SK-N-SH treated with all-trans-retinoic acid at 6 μM for 48 hours (cell line): ENCODE results near the gene SEBOX.

Experiments used
- ATAC-seq: fragments of 200-7000 bp; cut with Tn5 transposase; 3 replicates; pipeline ENCODE4 v1.9.1; 2020; ENCODE audit warnings: mild to moderate bottlenecking, moderate library complexity
- ARNTL ChIP-seq: fragments of 450-650 bp; formaldehyde crosslinking; IDR thresholded peaks from 2 replicates; pipeline ENCODE4 v1.5.0; 2020; ENCODE audit warnings: low read depth, mild to moderate bottlenecking, moderate library complexity, borderline replicate concordance
- BACH2 ChIP-seq: fragments of 250-450 bp; sonication (Bioruptor Pico); IDR thresholded peaks from 2 replicates; pipeline ENCODE4 v1.9.0; 2021; ENCODE audit warnings: mild to moderate bottlenecking, borderline replicate concordance
- CSDC2 ChIP-seq: fragments of 250-450 bp; sonication (Bioruptor Pico); IDR thresholded peaks from 2 replicates; pipeline ENCODE4 v1.5.0; 2020; ENCODE audit warnings: mild to moderate bottlenecking, moderate library complexity
- ESRRG ChIP-seq: fragments of 250-450 bp; sonication (Bioruptor Pico); IDR thresholded peaks from 2 replicates; pipeline ENCODE4 v1.6.1; 2021; ENCODE audit warnings: mild to moderate bottlenecking
- GLIS3 ChIP-seq: fragments of 250-450 bp; sonication (Bioruptor Pico); IDR thresholded peaks from 2 replicates; pipeline ENCODE4 v1.5.0; 2020; ENCODE audit warnings: mild to moderate bottlenecking, moderate library complexity
- ISL1 ChIP-seq: fragments of 250-450 bp; sonication (Bioruptor Pico); IDR thresholded peaks from 2 replicates; pipeline ENCODE4 v2.1.2; 2022; ENCODE audit warnings: mild to moderate bottlenecking, moderate library complexity
- OSR1 ChIP-seq: fragments of 250-450 bp; sonication (Bioruptor Pico); IDR thresholded peaks from 2 replicates; pipeline ENCODE4 v1.8.0; 2022; ENCODE audit warnings: moderate library complexity, mild to moderate bottlenecking, inconsistent platforms
- TCF4 ChIP-seq: fragments of 250-450 bp; sonication (Bioruptor Pico); IDR thresholded peaks from 2 replicates; pipeline ENCODE4 v1.8.0; 2021; ENCODE audit warnings: mild to moderate bottlenecking, moderate library complexity, borderline replicate concordance
- TOX ChIP-seq: fragments of 250-450 bp; sonication (Bioruptor Pico); IDR thresholded peaks from 2 replicates; pipeline ENCODE4 v1.8.0; 2021; ENCODE audit warnings: mild to moderate bottlenecking, moderate library complexity, borderline replicate concordance
- ZFP30 ChIP-seq: fragments of 450-650 bp; formaldehyde crosslinking; IDR thresholded peaks from 2 replicates; pipeline ENCODE4 v1.5.0; 2022; ENCODE audit warnings: mild to moderate bottlenecking, moderate library complexity
- ZNF565 ChIP-seq: fragments of 450-650 bp; formaldehyde crosslinking; conservative IDR thresholded peaks from 2 replicates; pipeline ENCODE4 v1.5.0; 2020; ENCODE audit warnings: low read depth, mild to moderate bottlenecking, moderate library complexity
- ZNF70 ChIP-seq: fragments of 450-650 bp; formaldehyde crosslinking; IDR thresholded peaks from 2 replicates; pipeline ENCODE4 v1.5.0; 2020; ENCODE audit warnings: mild to moderate bottlenecking, moderate library complexity
- ZNF8 ChIP-seq: fragments of 450-650 bp; formaldehyde crosslinking; IDR thresholded peaks from 2 replicates; pipeline ENCODE4 v1.5.0; 2020; ENCODE audit warnings: mild to moderate bottlenecking, moderate library complexity
- TF ChIP-seq, protein P1 (sequence below): fragments of 250-450 bp; sonication (Bioruptor Pico); IDR thresholded peaks from 2 replicates; pipeline ENCODE4 v1.5.1; 2021; ENCODE audit warnings: mild to moderate bottlenecking, moderate library complexity
- TF ChIP-seq, protein P2 (sequence below): fragments of 250-450 bp; sonication (Bioruptor Pico); IDR thresholded peaks from 2 replicates; pipeline ENCODE4 v1.5.0; 2020; ENCODE audit warnings: mild to moderate bottlenecking, moderate library complexity
- TF ChIP-seq, protein P3 (sequence below): fragments of 250-450 bp; sonication (Bioruptor Pico); IDR thresholded peaks from 2 replicates; pipeline ENCODE4 v1.8.0; 2021; ENCODE audit warnings: low read depth, mild to moderate bottlenecking, moderate library complexity, borderline replicate concordance
- TF ChIP-seq, protein P4 (sequence below): fragments of 250-450 bp; sonication (Bioruptor Pico); IDR thresholded peaks from 2 replicates; pipeline ENCODE4 v1.5.1; 2020; ENCODE audit warnings: low read depth, mild to moderate bottlenecking, moderate library complexity
- TF ChIP-seq, protein P5 (sequence below): fragments of 250-450 bp; sonication (Bioruptor Pico); IDR thresholded peaks from 2 replicates; pipeline ENCODE4 v1.8.0; 2020; ENCODE audit warnings: mild to moderate bottlenecking, moderate library complexity, borderline replicate concordance

SEBOX gene

DNA sequence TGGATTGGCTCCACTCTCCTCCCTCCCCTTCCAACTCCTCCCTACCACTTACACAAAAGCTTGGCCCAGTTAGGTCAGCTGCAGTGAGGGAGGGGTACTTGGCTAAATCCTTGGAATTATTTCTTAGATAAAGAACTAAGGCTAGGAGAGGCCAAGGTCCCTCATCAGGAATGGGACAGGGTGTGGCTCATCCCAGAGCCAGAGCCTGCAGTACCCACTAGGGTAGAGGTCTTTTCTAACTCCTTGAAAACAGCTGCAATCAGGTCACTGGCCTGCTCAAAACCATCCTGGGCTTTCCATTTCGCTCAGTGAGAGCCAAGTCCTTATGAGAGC is 42.9 kb upstream of the SEBOX start:
- TF ChIP-seq ISL1 (CRISPR knock-in tag) (no peak), BACH2 (CRISPR knock-in tag) (no peak)
- no peak for ATAC-seq

DNA sequence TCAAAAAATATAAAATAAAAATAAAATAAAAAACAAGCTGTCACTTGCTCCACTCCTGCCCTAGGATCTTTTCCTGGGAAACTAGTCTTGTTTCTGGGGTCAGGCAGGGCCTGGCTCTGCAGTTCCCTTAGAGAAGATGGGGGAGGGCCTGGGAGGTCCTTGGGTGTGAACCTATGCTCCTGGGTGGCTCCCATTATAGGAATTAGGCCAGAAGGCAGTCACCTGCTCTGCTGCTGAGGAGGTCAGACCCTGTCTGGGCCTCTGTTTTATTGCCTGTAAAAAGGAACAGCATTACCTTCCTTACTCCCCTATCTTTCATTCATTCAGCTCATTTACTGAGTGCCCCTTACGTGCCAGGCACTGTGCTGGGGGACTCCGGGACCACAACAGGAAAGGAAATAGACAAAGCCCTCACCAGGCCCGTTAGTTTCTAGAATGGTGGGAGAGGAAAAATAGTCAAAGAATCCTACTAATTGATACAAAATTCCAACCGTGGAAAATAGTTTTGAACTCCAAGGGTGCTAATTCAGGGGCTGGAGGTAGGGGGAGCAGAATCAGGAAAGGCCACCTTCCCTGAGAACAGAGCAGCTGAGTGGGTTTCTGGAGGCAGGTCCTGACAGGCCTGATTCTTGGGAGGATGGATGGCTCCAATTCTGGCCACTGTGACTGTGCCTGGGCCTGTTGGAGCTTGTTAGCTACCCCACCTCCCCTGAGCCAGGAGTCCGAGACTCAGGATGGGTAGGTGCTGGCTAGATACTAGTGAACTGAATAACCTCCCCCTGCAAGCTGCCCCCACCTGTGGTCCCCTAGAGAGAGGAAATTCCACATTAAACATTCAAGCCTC is 42.4 kb upstream of the SEBOX start:
- TF ChIP-seq, protein P1, sequence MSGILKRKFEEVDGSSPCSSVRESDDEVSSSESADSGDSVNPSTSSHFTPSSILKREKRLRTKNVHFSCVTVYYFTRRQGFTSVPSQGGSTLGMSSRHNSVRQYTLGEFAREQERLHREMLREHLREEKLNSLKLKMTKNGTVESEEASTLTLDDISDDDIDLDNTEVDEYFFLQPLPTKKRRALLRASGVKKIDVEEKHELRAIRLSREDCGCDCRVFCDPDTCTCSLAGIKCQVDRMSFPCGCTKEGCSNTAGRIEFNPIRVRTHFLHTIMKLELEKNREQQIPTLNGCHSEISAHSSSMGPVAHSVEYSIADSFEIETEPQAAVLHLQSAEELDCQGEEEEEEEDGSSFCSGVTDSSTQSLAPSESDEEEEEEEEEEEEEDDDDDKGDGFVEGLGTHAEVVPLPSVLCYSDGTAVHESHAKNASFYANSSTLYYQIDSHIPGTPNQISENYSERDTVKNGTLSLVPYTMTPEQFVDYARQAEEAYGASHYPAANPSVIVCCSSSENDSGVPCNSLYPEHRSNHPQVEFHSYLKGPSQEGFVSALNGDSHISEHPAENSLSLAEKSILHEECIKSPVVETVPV: no peak
- TF ChIP-seq ZFP30 (CRISPR knock-in tag) (no peak), OSR1 (CRISPR knock-in tag) (no peak)
- TF ChIP-seq, protein P2, sequence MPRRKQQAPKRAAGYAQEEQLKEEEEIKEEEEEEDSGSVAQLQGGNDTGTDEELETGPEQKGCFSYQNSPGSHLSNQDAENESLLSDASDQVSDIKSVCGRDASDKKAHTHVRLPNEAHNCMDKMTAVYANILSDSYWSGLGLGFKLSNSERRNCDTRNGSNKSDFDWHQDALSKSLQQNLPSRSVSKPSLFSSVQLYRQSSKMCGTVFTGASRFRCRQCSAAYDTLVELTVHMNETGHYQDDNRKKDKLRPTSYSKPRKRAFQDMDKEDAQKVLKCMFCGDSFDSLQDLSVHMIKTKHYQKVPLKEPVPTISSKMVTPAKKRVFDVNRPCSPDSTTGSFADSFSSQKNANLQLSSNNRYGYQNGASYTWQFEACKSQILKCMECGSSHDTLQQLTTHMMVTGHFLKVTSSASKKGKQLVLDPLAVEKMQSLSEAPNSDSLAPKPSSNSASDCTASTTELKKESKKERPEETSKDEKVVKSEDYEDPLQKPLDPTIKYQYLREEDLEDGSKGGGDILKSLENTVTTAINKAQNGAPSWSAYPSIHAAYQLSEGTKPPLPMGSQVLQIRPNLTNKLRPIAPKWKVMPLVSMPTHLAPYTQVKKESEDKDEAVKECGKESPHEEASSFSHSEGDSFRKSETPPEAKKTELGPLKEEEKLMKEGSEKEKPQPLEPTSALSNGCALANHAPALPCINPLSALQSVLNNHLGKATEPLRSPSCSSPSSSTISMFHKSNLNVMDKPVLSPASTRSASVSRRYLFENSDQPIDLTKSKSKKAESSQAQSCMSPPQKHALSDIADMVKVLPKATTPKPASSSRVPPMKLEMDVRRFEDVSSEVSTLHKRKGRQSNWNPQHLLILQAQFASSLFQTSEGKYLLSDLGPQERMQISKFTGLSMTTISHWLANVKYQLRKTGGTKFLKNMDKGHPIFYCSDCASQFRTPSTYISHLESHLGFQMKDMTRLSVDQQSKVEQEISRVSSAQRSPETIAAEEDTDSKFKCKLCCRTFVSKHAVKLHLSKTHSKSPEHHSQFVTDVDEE (CRISPR knock-in tag): no peak
- ATAC-seq: no peak

DNA sequence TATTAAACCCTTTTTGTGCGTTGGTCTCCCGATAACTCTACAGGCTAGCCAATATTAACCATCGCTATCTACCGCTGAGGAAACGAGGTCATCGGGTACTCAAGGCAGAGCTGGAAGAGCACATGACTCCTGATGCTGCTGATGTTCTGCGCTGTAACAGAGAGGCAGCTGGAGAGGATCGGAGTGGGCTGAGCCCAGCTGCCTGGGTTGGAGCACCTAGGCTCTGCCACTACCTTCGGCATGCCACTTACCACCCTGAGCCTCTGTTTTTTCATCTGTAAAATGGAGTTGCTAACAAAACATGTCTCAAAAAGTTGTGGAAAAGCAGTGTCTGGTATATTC is 41.4 kb upstream of the SEBOX start:
- ATAC-seq: peak; percentile 16; the same call in 2 of the 3 replicates
- TF ChIP-seq CSDC2: no peak
- no peak for TF ChIP-seq TOX (CRISPR knock-in tag)
- TF ChIP-seq ZNF565: no peak
- TF ChIP-seq ZNF8: no peak
- TF ChIP-seq TCF4: no peak
- TF ChIP-seq, protein P3, sequence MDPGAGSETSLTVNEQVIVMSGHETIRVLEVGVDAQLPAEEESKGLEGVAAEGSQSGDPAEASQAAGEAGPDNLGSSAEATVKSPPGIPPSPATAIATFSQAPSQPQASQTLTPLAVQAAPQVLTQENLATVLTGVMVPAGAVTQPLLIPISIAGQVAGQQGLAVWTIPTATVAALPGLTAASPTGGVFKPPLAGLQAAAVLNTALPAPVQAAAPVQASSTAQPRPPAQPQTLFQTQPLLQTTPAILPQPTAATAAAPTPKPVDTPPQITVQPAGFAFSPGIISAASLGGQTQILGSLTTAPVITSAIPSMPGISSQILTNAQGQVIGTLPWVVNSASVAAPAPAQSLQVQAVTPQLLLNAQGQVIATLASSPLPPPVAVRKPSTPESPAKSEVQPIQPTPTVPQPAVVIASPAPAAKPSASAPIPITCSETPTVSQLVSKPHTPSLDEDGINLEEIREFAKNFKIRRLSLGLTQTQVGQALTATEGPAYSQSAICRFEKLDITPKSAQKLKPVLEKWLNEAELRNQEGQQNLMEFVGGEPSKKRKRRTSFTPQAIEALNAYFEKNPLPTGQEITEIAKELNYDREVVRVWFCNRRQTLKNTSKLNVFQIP (CRISPR knock-in tag): no peak
- TF ChIP-seq ARNTL (CRISPR knock-in tag): no peak

DNA sequence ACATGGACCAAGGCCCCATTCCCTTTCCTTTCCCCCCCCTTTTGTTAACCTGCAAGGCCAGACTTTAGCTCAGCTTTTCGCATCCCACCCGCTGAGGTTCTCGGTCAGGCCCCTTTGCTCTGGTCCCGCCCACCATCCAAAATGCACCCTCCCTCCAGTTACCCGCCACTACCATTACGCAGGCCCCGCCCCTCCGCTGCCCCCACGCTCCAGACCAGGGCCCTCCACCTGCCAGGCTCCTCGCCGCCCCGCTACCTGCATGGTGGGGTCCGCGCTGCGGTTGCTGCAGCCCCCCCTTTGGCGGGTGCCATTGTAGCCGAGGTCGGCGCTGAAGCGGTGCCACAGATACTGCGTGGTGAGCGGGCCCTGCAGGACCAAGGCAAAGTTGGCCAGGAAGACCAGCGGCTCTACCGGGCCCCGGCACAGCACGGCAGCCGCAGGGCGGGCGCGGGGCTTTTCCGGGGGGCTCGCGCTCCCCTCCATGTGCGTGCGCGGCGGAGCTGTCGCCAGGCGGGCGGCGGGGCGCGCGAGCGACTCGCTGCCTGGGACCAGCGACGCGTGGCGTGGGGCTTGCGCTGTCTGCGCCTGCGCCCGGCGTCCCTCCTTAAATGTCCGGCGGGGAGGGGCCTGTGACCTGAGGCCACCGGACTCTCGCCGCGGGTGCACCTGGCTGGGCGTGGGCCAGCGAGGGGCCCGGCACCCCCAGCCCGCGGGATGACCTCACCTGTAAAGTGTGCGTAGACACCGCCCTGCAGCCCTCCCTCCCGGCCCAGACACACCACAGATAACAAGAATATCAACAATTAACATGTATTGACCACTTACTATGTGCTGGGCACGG is 40.9 kb upstream of the SEBOX start, which contains the start of gene SLC46A1:
Gene SLC46A1, minus strand, starts transcription at position 581 of the 841 bp plus-strand sequence. Its CDS starts 98 bp downstream, at position 483.
- peak; percentile 85 for ATAC-seq
- TF ChIP-seq ESRRG (0 out of 2 replicates have a peak, but pooled peaks have one; percentile 58), ARNTL (CRISPR knock-in tag) (no peak)

DNA sequence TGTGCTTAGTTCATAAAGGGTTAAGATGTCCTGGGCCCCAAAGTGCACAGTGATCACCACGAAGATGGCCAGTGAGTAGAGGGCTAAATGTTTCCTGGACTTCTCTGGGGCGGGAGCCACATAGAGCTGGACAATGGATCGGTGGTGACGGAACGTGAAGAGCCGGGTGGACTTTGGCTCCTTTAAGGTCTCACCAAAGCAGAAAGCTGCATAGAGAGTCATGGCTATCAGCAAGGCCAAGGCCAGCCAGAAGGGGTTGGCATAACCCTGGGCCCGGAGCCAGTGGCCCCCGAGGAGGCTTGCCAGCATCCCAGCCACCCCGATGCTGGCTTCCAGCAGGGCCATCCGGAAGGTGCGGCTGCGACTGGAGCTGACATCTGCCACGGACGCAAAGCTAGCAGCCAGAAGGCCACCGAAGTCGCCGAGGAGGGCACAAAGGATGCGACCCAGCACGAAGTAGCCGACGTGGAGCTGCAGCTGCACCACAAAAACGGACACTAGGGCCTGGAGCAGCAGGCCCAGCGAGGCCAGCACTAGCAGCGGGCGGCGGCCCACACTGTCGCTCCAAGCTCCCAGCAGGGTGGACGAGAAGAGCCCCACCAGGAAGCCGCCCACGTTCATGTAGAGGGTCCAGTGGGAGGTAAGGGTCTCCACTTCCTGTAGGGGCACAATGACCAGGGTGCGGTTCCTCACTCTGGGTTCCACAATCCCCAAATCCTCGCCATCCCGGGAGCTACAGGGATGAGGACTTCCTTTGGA is 40.0 kb upstream of the SEBOX start:
- TF ChIP-seq, protein P4, sequence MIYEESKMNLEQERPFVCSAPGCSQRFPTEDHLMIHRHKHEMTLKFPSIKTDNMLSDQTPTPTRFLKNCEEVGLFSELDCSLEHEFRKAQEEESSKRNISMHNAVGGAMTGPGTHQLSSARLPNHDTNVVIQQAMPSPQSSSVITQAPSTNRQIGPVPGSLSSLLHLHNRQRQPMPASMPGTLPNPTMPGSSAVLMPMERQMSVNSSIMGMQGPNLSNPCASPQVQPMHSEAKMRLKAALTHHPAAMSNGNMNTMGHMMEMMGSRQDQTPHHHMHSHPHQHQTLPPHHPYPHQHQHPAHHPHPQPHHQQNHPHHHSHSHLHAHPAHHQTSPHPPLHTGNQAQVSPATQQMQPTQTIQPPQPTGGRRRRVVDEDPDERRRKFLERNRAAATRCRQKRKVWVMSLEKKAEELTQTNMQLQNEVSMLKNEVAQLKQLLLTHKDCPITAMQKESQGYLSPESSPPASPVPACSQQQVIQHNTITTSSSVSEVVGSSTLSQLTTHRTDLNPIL (CRISPR knock-in tag): 0 out of 2 replicates have a peak, but pooled peaks have one; percentile 26
- TF ChIP-seq GLIS3 (CRISPR knock-in tag): no peak
- TF ChIP-seq OSR1 (CRISPR knock-in tag): no peak
- no peak for TF ChIP-seq BACH2 (CRISPR knock-in tag)
- no peak for TF ChIP-seq ZNF565
- TF ChIP-seq, protein P5, sequence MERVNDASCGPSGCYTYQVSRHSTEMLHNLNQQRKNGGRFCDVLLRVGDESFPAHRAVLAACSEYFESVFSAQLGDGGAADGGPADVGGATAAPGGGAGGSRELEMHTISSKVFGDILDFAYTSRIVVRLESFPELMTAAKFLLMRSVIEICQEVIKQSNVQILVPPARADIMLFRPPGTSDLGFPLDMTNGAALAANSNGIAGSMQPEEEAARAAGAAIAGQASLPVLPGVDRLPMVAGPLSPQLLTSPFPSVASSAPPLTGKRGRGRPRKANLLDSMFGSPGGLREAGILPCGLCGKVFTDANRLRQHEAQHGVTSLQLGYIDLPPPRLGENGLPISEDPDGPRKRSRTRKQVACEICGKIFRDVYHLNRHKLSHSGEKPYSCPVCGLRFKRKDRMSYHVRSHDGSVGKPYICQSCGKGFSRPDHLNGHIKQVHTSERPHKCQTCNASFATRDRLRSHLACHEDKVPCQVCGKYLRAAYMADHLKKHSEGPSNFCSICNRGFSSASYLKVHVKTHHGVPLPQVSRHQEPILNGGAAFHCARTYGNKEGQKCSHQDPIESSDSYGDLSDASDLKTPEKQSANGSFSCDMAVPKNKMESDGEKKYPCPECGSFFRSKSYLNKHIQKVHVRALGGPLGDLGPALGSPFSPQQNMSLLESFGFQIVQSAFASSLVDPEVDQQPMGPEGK (CRISPR knock-in tag): no peak
- no peak for TF ChIP-seq TOX (CRISPR knock-in tag)
- TF ChIP-seq ZNF8: no peak
- TF ChIP-seq, protein P1: no peak
- TF ChIP-seq ZNF70 (CRISPR knock-in tag): 0 out of 2 replicates have a peak, but pooled peaks have one; percentile 13
- no peak for TF ChIP-seq ESRRG
- TF ChIP-seq ARNTL (CRISPR knock-in tag): no peak
- TF ChIP-seq, all 23 proteins: peak for 2
- peak; percentile 59 for ATAC-seq
